Activated CD8-positive, alpha-beta memory T cell treated with anti-CD3 and anti-CD28 coated beads, Interleukin-2, amount 10 ng/mL, durations not matched to agents 7 days and 5 days (primary cell): ENCODE data around the gene SYNE1. TPM values are rescaled to one million over a fixed set of nuclear protein-coding genes. Genes with fewer than 3 reads are reported as not detected.

ENCODE experiments used
- ATAC-seq: fragments of 150-1000 bp; cut with Tn5 transposase; one replicate; pipeline ENCODE4 v1.10.0; 2021; ENCODE audit warnings: moderate library complexity
- CTCF ChIA-PET: fragments of 350-600 bp; sonication (Branson Sonifier 250); formaldehyde crosslinking; loops from one replicate; lab custom pipeline; 2021; ENCODE audit warnings: antibody characterized with exemption; lab: Charles Lee
- DNase-seq: peaks from one replicate; pipeline ENCODE4 v3.0.0-alpha.2; 2020
- H3K27ac Mint-ChIP-seq: one replicate; pipeline ENCODE4 v1.8.0; 2021; ENCODE audit warnings: mild to moderate bottlenecking, mixed read lengths
- H3K27me3 Mint-ChIP-seq: one replicate; pipeline ENCODE4 v1.8.0; 2021; ENCODE audit warnings: mixed read lengths
- H3K36me3 Mint-ChIP-seq: one replicate; pipeline ENCODE4 v1.8.0; 2021; ENCODE audit warnings: mild to moderate bottlenecking, mixed read lengths
- H3K4me1 Mint-ChIP-seq: one replicate; pipeline ENCODE4 v1.8.0; 2021; ENCODE audit warnings: mixed read lengths
- H3K4me3 Mint-ChIP-seq: one replicate; pipeline ENCODE4 v1.8.0; 2021; ENCODE audit warnings: mild to moderate bottlenecking, moderate library complexity, mixed read lengths
- H3K9me3 Mint-ChIP-seq: one replicate; pipeline ENCODE4 v1.8.0; 2022; ENCODE audit warnings: low read depth, mixed read lengths
- total RNA-seq, 2 experiments: library from RNA; stranded (reverse); gene quantifications; one replicate each; pipeline ENCODE4 v1.2.3, GENCODE V29; 2021

SYNE1 gene
- total RNA-seq, 2 experiments from 2014 or later: 58.5 to 76.6 TPM

- H3K4me3 Mint-ChIP-seq: no peak overlapping the region
- H3K27ac Mint-ChIP-seq: no peak overlapping the region
- DNase-seq: no peak
- H3K4me1 Mint-ChIP-seq: no peaks in the 10 kb centered on the region
- H3K27me3 Mint-ChIP-seq: no peaks in the 10 kb centered on the region
- ATAC-seq: no peak
- no peaks in the 10 kb centered on the region for H3K9me3 Mint-ChIP-seq
- CTCF ChIA-PET: no interaction called here
- H3K36me3 Mint-ChIP-seq: no peaks in the 10 kb centered on the region
These were observed 154.9 kb downstream of the SYNE1 start for GRCh38 chr6:152482289-152482688.

- no peak for DNase-seq
- ATAC-seq: no peak
- H3K9me3 Mint-ChIP-seq: no peaks in the 10 kb centered on the region
- no peaks in the 10 kb centered on the region for H3K36me3 Mint-ChIP-seq
- H3K4me3 Mint-ChIP-seq: no peak overlapping the region
- no peak overlapping the region for H3K27ac Mint-ChIP-seq
- no peaks in the 10 kb centered on the region for H3K27me3 Mint-ChIP-seq
- CTCF ChIA-PET: no interaction called here
- H3K4me1 Mint-ChIP-seq: no peaks in the 10 kb centered on the region
These were observed 158.7 kb downstream of the SYNE1 start for GRCh38 chr6:152478377-152479010.

GRCh38 chr6:152474354-152474753, 162.8 kb downstream of the SYNE1 start:
- Mint-ChIP-seq H3K27ac (no peak overlapping the region), H3K4me1 (no peaks in the 10 kb centered on the region), H3K4me3 (no peak overlapping the region), H3K27me3 (no peaks in the 10 kb centered on the region), H3K36me3 (no peaks in the 10 kb centered on the region), H3K9me3 (no peaks in the 10 kb centered on the region)
- DNase-seq (no peak), ATAC-seq (no peak)
- CTCF ChIA-PET: no interaction called here

DNA sequence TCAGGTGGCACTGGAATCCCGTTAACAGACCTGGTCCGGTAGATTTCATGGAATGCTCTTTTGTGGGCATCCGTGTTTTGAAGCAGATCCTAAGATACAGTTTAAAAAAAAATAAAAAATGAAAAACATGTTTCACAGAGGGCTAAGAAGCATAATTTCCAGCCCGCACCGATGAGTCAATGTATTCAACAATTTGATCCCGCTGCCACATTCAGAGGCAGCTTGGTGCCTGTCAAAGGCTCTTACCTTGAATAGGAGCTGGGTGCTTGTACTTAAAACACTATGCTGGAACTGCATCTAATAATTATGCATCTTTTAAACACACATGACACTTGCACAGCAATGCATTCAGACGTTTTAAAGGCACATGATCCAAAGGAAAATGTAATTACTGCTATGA, 164.8 kb downstream of the SYNE1 start:
- DNase-seq (no peak), ATAC-seq (no peak)
- no peaks in the 10 kb centered on the region for H3K9me3 Mint-ChIP-seq
- CTCF ChIA-PET: interaction anchor here (1.3 kb wide), 1 partner anchor 80 kb away, joined by 4 read pairs; no protein-coding TSS in a partner anchor
- no peak overlapping the region for H3K27ac Mint-ChIP-seq
- H3K27me3 Mint-ChIP-seq: no peaks in the 10 kb centered on the region
- no peaks in the 10 kb centered on the region for H3K36me3 Mint-ChIP-seq
- no peaks in the 10 kb centered on the region for H3K4me1 Mint-ChIP-seq
- no peak overlapping the region for H3K4me3 Mint-ChIP-seq

GRCh38 chr6:152471456-152472265, 165.5 kb downstream of the SYNE1 start:
- Mint-ChIP-seq H3K4me1 (no peaks in the 10 kb centered on the region), H3K4me3 (no peak overlapping the region), H3K36me3 (no peaks in the 10 kb centered on the region), H3K9me3 (no peaks in the 10 kb centered on the region), H3K27ac (no peak overlapping the region), H3K27me3 (no peaks in the 10 kb centered on the region)
- DNase-seq (no peak), ATAC-seq (no peak)
- CTCF ChIA-PET: interaction anchor here (1.3 kb wide), 1 partner anchor 81 kb away, joined by 4 read pairs; no protein-coding TSS in a partner anchor

DNA sequence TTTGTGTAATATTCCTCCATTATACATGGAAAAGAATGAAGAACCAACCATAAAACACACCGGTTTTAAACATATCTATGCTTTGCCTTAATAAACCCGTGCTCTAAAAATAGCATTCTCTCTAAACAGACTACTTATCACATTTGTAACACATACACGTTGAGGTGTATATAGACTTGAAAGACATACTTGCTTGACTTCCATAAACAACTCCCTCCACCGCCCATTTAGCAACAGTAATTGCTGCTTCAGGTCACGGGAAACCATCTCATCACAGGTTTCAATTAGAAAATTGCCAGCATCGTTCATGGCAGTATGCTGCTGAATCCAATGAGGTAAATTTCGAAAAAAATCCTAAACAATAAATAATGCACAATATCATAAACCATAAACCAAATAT, 174.0 kb downstream of the SYNE1 start:
- H3K27me3 Mint-ChIP-seq: peaks cover 4% of the 10 kb centered on the region
- DNase-seq (no peak), ATAC-seq (no peak)
- H3K4me1 Mint-ChIP-seq: peaks cover 4% of the 10 kb centered on the region
- H3K27ac Mint-ChIP-seq: no peak overlapping the region
- H3K4me3 Mint-ChIP-seq: no peak overlapping the region
- H3K9me3 Mint-ChIP-seq: no peaks in the 10 kb centered on the region
- CTCF ChIA-PET: no interaction called here
- no peaks in the 10 kb centered on the region for H3K36me3 Mint-ChIP-seq

DNA sequence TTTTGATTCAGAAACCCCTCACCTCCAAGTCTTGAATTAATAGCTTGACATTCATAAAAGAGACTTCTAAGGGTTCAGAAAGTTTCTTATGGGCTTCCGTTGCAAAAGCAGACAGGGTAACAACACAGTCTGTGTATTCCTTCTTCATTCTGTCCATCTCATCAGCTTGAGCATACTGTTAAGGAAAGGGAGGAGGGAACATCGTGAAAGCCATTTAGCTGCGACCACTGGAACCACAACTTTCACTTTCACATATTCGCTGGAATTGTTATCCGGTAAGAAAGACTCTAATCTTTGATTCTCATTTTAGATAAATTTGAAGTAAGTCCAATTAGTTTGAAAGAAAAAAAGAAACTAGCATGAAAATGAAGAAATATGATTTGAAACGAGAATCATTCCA, 174.4 kb downstream of the SYNE1 start:
- Mint-ChIP-seq H3K9me3 (no peaks in the 10 kb centered on the region), H3K27ac (no peak overlapping the region), H3K36me3 (no peaks in the 10 kb centered on the region), H3K4me1 (peaks cover 4% of the 10 kb centered on the region), H3K4me3 (no peak overlapping the region), H3K27me3 (peaks cover 4% of the 10 kb centered on the region)
- CTCF ChIA-PET: no interaction called here
- DNase-seq (no peak), ATAC-seq (no peak)

- peaks cover 4% of the 10 kb centered on the region for H3K4me1 Mint-ChIP-seq
- H3K4me3 Mint-ChIP-seq: no peak overlapping the region
- H3K9me3 Mint-ChIP-seq: no peaks in the 10 kb centered on the region
- no peaks in the 10 kb centered on the region for H3K36me3 Mint-ChIP-seq
- peaks cover 4% of the 10 kb centered on the region for H3K27me3 Mint-ChIP-seq
- DNase-seq (no peak), ATAC-seq (no peak)
- CTCF ChIA-PET: interaction anchor here (1.2 kb wide), 1 partner anchor 104 kb away, joined by 3 read pairs; no protein-coding TSS in a partner anchor
- H3K27ac Mint-ChIP-seq: no peak overlapping the region
These were observed 175.6 kb downstream of the SYNE1 start for GRCh38 chr6:152461556-152461955.

- peaks cover 4% of the 10 kb centered on the region for H3K4me1 Mint-ChIP-seq
- H3K27ac Mint-ChIP-seq: no peak overlapping the region
- H3K9me3 Mint-ChIP-seq: no peaks in the 10 kb centered on the region
- CTCF ChIA-PET: no interaction called here
- H3K4me3 Mint-ChIP-seq: no peak overlapping the region
- ATAC-seq (no peak), DNase-seq (no peak)
- no peaks in the 10 kb centered on the region for H3K36me3 Mint-ChIP-seq
- no peaks in the 10 kb centered on the region for H3K27me3 Mint-ChIP-seq
These were observed 178.2 kb downstream of the SYNE1 start for GRCh38 chr6:152458648-152459644.

DNA sequence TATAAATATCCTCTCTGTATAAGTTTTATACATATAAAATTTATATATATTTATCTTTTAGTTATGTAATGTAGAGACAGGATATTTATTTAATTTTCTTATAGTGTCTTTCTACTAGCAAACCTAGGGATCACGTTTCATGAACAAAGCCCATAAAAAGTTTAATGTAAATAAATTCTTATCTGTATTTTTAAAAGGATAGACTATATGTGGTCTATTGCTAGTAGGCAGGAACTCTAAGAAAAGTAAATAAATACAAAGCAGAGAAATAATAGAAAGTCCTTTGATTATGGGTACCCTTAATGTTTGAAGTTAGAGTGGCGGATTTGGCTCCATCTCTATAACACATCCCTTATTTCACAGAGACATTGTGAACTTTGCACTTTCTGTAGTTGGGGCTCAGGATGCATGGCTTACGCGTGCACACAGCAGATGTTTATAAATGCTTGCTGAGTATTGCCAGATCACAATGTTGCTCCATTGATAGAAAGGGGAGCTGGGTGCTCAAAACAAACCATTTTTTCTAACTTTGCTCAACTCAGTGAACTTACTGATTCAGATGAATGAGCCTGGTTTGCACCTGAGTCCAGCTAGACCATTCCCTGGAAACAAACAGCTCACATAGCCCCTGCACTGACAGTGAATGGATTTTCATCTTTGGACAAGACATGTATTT, 179.1 kb downstream of the SYNE1 start:
- H3K27me3 Mint-ChIP-seq: no peaks in the 10 kb centered on the region
- H3K9me3 Mint-ChIP-seq: no peaks in the 10 kb centered on the region
- DNase-seq (no peak), ATAC-seq (no peak)
- H3K4me1 Mint-ChIP-seq: peaks cover 4% of the 10 kb centered on the region
- CTCF ChIA-PET: no interaction called here
- H3K36me3 Mint-ChIP-seq: no peaks in the 10 kb centered on the region
- no peak overlapping the region for H3K4me3 Mint-ChIP-seq
- no peak overlapping the region for H3K27ac Mint-ChIP-seq

DNA sequence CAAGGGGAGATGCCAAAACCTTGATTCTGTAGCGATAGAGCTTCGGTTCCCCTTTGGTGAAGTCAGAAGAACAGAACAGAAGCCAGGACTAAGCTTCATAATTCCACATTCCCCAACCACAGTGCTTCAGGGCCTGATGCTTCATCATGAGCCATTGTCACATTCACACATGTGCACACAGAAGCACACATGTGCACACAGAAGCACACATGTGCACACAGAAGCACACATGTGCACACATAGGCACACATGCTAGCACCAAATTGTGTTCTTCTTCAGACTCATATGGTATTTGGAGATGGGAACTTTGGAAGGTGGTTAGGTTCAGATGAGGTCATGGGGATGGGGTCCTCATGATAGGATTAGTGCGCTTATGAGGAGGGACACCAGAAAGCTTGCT, 183.2 kb downstream of the SYNE1 start:
- H3K4me1 Mint-ChIP-seq: no peaks in the 10 kb centered on the region
- CTCF ChIA-PET: no interaction called here
- no peak for ATAC-seq

GRCh38 chr6:152453421-152453820, 183.7 kb downstream of the SYNE1 start:
- no peaks in the 10 kb centered on the region for H3K27me3 Mint-ChIP-seq
- H3K9me3 Mint-ChIP-seq: peaks cover 2% of the 10 kb centered on the region
- no peak for ATAC-seq
- H3K36me3 Mint-ChIP-seq: no peaks in the 10 kb centered on the region
- CTCF ChIA-PET: no interaction called here
- no peak for DNase-seq
- no peak overlapping the region for H3K27ac Mint-ChIP-seq
- H3K4me1 Mint-ChIP-seq: no peaks in the 10 kb centered on the region
- no peak overlapping the region for H3K4me3 Mint-ChIP-seq

More for the DNA sequence above, 183.2 kb downstream of the SYNE1 start:
- Mint-ChIP-seq H3K27ac (no peak overlapping the region), H3K36me3 (no peaks in the 10 kb centered on the region), H3K9me3 (peaks cover 2% of the 10 kb centered on the region), H3K4me3 (no peak overlapping the region), H3K27me3 (no peaks in the 10 kb centered on the region)
- no peak for DNase-seq

- H3K4me3 Mint-ChIP-seq: no peak overlapping the region
- CTCF ChIA-PET: interaction anchor here (0.6 kb wide), 1 partner anchor 404 kb away, joined by 3 read pairs; no protein-coding TSS in a partner anchor
- ATAC-seq: no peak
- H3K27ac Mint-ChIP-seq: no peak overlapping the region
- no peaks in the 10 kb centered on the region for H3K27me3 Mint-ChIP-seq
- H3K9me3 Mint-ChIP-seq: peaks cover 2% of the 10 kb centered on the region
- no peaks in the 10 kb centered on the region for H3K4me1 Mint-ChIP-seq
- H3K36me3 Mint-ChIP-seq: no peaks in the 10 kb centered on the region
- no peak for DNase-seq
These were observed 184.5 kb downstream of the SYNE1 start for GRCh38 chr6:152452639-152453038.
